GM12878 (cell line): ENCODE measurements around the gene HAND1. TPM values are rescaled to one million over a fixed set of nuclear protein-coding genes. Genes with fewer than 3 reads are reported as not detected.

Experiments used
- ATAC-seq: fragments of 200-7000 bp; cut with Tn5 transposase; 3 replicates; pipeline ENCODE4 v1.9.1; 2020; ENCODE audit warnings: mild to moderate bottlenecking, moderate library complexity
- BruUV-seq: library from RNA; stranded (reverse); fragments of 400-500 nt; replicated peaks from 2 replicates; lab custom pipeline; 2021; lab: Mats Ljungman, UMichigan
- CTCF ChIA-PET: fragments of 300-600 bp; sonication (Branson Sonifier 250); formaldehyde crosslinking; extraction: SDS; loops from one replicate; lab custom pipeline; 2021; ENCODE audit warnings: inconsistent platforms; lab: Yijun Ruan, JAX
- POLR2A ChIA-PET: fragments of 350-600 bp; formaldehyde crosslinking; extraction: SDS; loops from one replicate; lab custom pipeline; 2021; ENCODE audit warnings: inconsistent platforms; lab: Charles Lee
- RAD21 ChIA-PET: fragments of 300-600 bp; sonication (Branson Sonifier 250); formaldehyde crosslinking; loops from one replicate; lab custom pipeline; 2023; ENCODE audit warnings: antibody characterized with exemption; ENCODE audit not compliant: unreplicated experiment; lab: Charles Lee
- SMC1A ChIA-PET: fragments of 300-600 bp; sonication (Branson Sonifier 250); formaldehyde crosslinking; loops from one replicate; lab custom pipeline; 2023; ENCODE audit not compliant: unreplicated experiment, uncharacterized antibody; lab: Charles Lee
- DNase-seq: peaks from one replicate; pipeline ENCODE4 v3.0.0-alpha.2; 2011; ENCODE audit warnings: low read depth, low spot score
- FAIRE-seq: peaks from 3 replicates; lab custom pipeline; 2011; peaks lifted over from hg19 to GRCh38; lab: Jason Lieb, UNC
- H2AFZ ChIP-seq: 2 replicates; pipeline ENCODE4 v1.6.0; 2011; ENCODE audit warnings: low read depth, low read length, control low read depth; ENCODE audit not compliant: control insufficient read depth
- H3K27ac ChIP-seq: 2 replicates; pipeline ENCODE4 v1.5.1; 2011; ENCODE audit warnings: control low read depth; ENCODE audit not compliant: control insufficient read depth, insufficient read depth
- H3K27me3 ChIP-seq, 2 experiments: replicated peaks in 1 of 2; 2 replicates each; pipeline versions ENCODE4 v1.6.0 to v1.6.1; 2011; ENCODE audit warnings: low read length in 1 of 2; ENCODE audit not compliant: control insufficient read depth in 2 of 2, insufficient read depth in 2 of 2
- H3K36me3 ChIP-seq, 2 experiments: 2 replicates each; pipeline ENCODE4 v1.5.1; 2011; ENCODE audit warnings: low read length in 1 of 2; ENCODE audit not compliant: control insufficient read depth in 2 of 2, insufficient read depth in 2 of 2
- H3K4me1 ChIP-seq: 2 replicates; pipeline ENCODE4 v1.6.1; 2011; ENCODE audit warnings: mild to moderate bottlenecking, low read length, moderate library complexity, mixed read lengths; ENCODE audit not compliant: control insufficient read depth, insufficient read depth
- H3K4me2 ChIP-seq: 2 replicates; pipeline ENCODE4 v1.6.0; 2011; ENCODE audit warnings: control low read depth; ENCODE audit not compliant: control insufficient read depth, insufficient read depth
- H3K4me3 ChIP-seq: fragments of 200-600 bp; sonication (generic); 2 replicates; pipeline ENCODE4 v1.5.1; 2016
- H3K79me2 ChIP-seq: 2 replicates; pipeline ENCODE4 v1.6.0; 2011; ENCODE audit warnings: low read length; ENCODE audit not compliant: control insufficient read depth, insufficient read depth
- H3K9ac ChIP-seq: 2 replicates; pipeline ENCODE4 v1.8.0; 2011; ENCODE audit warnings: low read length, control low read depth, mixed read lengths; ENCODE audit not compliant: control insufficient read depth, insufficient read depth
- H3K9me3 ChIP-seq: replicated peaks from 3 replicates; pipeline ENCODE4 v1.5.1; 2011; ENCODE audit warnings: mild to moderate bottlenecking, low read length; ENCODE audit not compliant: control insufficient read depth, insufficient read depth
- H4K20me1 ChIP-seq: 2 replicates; pipeline ENCODE4 v1.6.0; 2011; ENCODE audit not compliant: control insufficient read depth, insufficient read depth
- ATF7 ChIP-seq: fragments of 450-650 bp; IDR thresholded peaks from 2 replicates; pipeline ENCODE4 v1.6.1; 2016; ENCODE audit warnings: low read depth, mild to moderate bottlenecking
- MXI1 ChIP-seq: fragments of 150-350 bp; IDR thresholded peaks from 2 replicates; pipeline ENCODE4 v1.6.1; 2011; ENCODE audit warnings: low read depth, mild to moderate bottlenecking, inconsistent platforms, low read length, improper control_type of control experiment
- SIX5 ChIP-seq: IDR thresholded peaks from 2 replicates; pipeline ENCODE4 v1.6.1; 2011; ENCODE audit warnings: mild to moderate bottlenecking, low read depth, low read length, moderate library complexity; ENCODE audit not compliant: severe bottlenecking
- SRF ChIP-seq, 2 experiments: IDR thresholded peaks; 2 replicates each; pipeline ENCODE4 v1.6.1; 2011; ENCODE audit warnings: low read depth in 2 of 2, low read length in 2 of 2, mild to moderate bottlenecking in 1 of 2, moderate library complexity in 1 of 2
- SUZ12 ChIP-seq: fragments of 200-600 bp; sonication (generic); IDR thresholded peaks from one replicate; pipeline ENCODE4 v1.6.1; 2018; ENCODE audit warnings: antibody characterized with exemption, mild to moderate bottlenecking; ENCODE audit not compliant: unreplicated experiment
- WRNIP1 ChIP-seq: IDR thresholded peaks from 2 replicates; pipeline ENCODE4 v1.6.1; 2011; ENCODE audit warnings: low read depth, low read length, improper control_type of control experiment, borderline replicate concordance
- ZSCAN29 ChIP-seq: fragments of 450-650 bp; IDR thresholded peaks from 2 replicates; pipeline ENCODE4 v1.6.1; 2017; ENCODE audit warnings: mild to moderate bottlenecking, moderate library complexity
- WGBS: methylation state at CpG from one replicate; pipeline ENCODE4 v1.1.6; 2016; ENCODE audit warnings: low lambda C conversion rate; ENCODE audit not compliant: insufficient replicate concordance, insufficient coverage; ENCODE audit errors: missing lambda C conversion rate; 5-methylcytosine and 5-hydroxymethylcytosine counted together
- in situ Hi-C: fragments of 300-500 bp; cut with MboI; formaldehyde crosslinking; loops from 9 replicates; pipeline ENCODE4 v1.14.3; 2018; ENCODE audit warnings: mixed read lengths
- intact Hi-C: fragments of 100-400 bp; cut with micrococcal nuclease; formaldehyde crosslinking; loops from one replicate; pipeline ENCODE4 v1.14.2; 2022; ENCODE audit not compliant: unreplicated experiment
- polyA plus RNA-seq, 11 experiments: library from polyadenylated mRNA; depleted of rRNA in 4 of 11; unstranded in 6 of 11; stranded (reverse) in 5 of 11; fragments of >200 nt; fragmentation: Nextera tagmentation in 4 of 11; fragmentation: Illumina TruSeq in 1 of 11; extraction: Ambion mirVana in 4 of 11; extraction: Trizol in 1 of 11; gene quantifications; 1 replicate in 1 of 11; 2 replicates in 10 of 11; pipeline versions ENCODE4 v1.2.1 to v1.2.3, GENCODE V29; 2011 to 2016; ENCODE audit warnings: inconsistent platforms in 2 of 11, missing spikeins in 2 of 11, low read depth in 1 of 11
- total RNA-seq, 4 experiments: library from RNA; depleted of rRNA in 3 of 4; stranded (reverse); fragments of >200 nt in 3 of 4; fragmentation: Illumina TruSeq in 1 of 4; extraction: Trizol in 1 of 4; gene quantifications; 2 replicates each; pipeline versions ENCODE4 v1.2.1 to v1.2.3, GENCODE V29; 2013 to 2021
- TF ChIP-seq, protein P1 (sequence below): fragments of 450-650 bp; IDR thresholded peaks from 2 replicates; pipeline ENCODE4 v1.6.1; 2017; ENCODE audit warnings: borderline replicate concordance

Gene HAND1
- total and polyA plus RNA-seq, 10 of the 15 experiments (the other 5 are each of a cell fraction or from before 2014, with no cell fraction given): 0.06 to 0.41 (median 0.27) TPM; not detected in 4

DNA sequence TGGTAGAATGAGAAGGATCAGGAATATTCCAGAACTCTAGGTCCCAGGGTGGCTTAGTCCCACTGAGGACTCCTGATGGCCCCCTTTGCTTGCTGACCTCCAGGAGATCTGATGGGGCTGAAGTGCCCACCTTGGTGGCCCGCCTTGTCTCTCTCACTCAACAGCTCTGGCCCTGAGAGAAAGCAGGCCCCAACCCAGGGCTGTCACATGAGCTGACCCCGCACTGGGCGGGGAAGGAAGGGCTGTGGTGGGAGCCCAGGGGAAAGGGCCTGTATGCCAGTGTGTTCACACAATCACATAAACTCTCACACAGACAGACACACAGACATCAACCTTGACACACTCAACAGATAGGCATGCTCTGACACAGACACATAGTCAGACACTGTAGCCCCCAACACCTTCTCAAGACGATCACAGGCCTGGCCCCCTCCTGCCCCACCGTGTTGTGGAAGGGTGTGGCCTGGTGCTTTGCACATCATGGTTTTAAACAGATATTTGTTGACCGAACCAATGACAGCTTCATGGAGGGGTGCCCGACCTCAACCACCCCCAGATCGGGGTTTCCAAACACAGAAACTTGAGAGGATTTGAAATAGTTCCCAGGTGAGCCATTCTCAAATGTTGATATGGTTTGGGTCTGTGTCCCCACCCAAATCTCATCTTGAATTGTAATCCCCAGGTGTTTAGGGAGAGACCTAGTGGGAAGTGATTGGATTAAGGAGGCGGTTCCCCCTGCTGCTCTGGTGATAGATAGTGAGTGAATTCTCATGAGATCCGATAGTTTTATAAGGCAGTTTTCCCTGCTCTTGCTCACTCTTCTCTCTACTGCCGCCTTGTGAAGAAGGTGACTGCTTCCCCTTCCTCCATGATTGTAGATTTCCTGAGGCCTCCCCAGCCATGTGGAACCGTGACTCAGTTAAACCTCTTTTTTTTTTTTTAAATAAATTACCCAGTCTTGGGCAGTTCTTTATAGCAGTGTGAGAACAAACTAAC is 48.5 kb upstream of the HAND1 start:
- Histone ChIP-seq H3K4me1 (no peaks in the 10 kb centered on the region), H3K9ac (no peak overlapping the region), H3K9me3 (no peaks in the 10 kb centered on the region)
- in situ Hi-C loops: no loop called here
- BruUV-seq: no TSS peak
- no peak for FAIRE-seq
- TF ChIP-seq ZSCAN29 (no peak), SIX5 (no peak), SRF (IDR thresholded peaks at IDR 0.05; ENCODE audit: low read depth in 2 of 2, low read length in 2 of 2) (no peak), ATF7 (no peak), MXI1 (no peak), WRNIP1 (no peak), SUZ12 (no peak)
- TF ChIP-seq, protein P1, sequence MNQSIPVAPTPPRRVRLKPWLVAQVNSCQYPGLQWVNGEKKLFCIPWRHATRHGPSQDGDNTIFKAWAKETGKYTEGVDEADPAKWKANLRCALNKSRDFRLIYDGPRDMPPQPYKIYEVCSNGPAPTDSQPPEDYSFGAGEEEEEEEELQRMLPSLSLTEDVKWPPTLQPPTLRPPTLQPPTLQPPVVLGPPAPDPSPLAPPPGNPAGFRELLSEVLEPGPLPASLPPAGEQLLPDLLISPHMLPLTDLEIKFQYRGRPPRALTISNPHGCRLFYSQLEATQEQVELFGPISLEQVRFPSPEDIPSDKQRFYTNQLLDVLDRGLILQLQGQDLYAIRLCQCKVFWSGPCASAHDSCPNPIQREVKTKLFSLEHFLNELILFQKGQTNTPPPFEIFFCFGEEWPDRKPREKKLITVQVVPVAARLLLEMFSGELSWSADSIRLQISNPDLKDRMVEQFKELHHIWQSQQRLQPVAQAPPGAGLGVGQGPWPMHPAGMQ: no peak
- TF ChIP-seq, all 136 proteins: peak for 0
- ChIA-PET SMC1A (interaction anchor here (1.4 kb wide), 1 partner anchor 15 kb away, joined by 4 read pairs; no protein-coding TSS in a partner anchor), POLR2A (interaction anchor here (1.0 kb wide), 1 partner anchor 14 kb away, joined by 4 read pairs; no protein-coding TSS in a partner anchor), CTCF (interaction anchor here (1.2 to 1.4 kb wide), 3 partner anchors 21 to 58 kb away, joined by 3 read pairs; no protein-coding TSS in a partner anchor), RAD21 (interaction anchor here (0.7 kb wide), 1 partner anchor 22 kb away, joined by 3 read pairs; no protein-coding TSS in a partner anchor)
- ATAC-seq (no peak), DNase-seq (no peak)
- Histone ChIP-seq H4K20me1 (no peaks in the 10 kb centered on the region), H3K4me2 (no peak overlapping the region), H2AFZ (no peak overlapping the region), H3K4me3 (no peak overlapping the region), H3K36me3 (no peaks in the 10 kb centered on the region), H3K79me2 (no peaks in the 10 kb centered on the region), H3K27ac (no peak overlapping the region), H3K27me3 (no peaks in the 10 kb centered on the region)
- WGBS: 70% methylated on average over 12 of the region's 12 CpGs
- intact Hi-C loops: no loop called here
